ENCODE data around the gene PLEKHG1.

Gene PLEKHG1

GRCh38 chr6:150641398-150642139 is 41.9 kb downstream of the PLEKHG1 start:
- no peak for DNase-seq

- no peak for DNase-seq
Observed at GRCh38 chr6:150646228-150646627, 46.5 kb downstream of the PLEKHG1 start.

- DNase-seq: no peak
Observed at GRCh38 chr6:150647051-150647450, 47.4 kb downstream of the PLEKHG1 start.

Data from DMS153 (cell line).